ENCODE results near the gene SEMA7A.
"Not testable (repeated sequence)": the region's sequence is repeated elsewhere in the genome, so short reads cannot be mapped to it uniquely, and the experiment has no call there.

SEMA7A gene

DNA sequence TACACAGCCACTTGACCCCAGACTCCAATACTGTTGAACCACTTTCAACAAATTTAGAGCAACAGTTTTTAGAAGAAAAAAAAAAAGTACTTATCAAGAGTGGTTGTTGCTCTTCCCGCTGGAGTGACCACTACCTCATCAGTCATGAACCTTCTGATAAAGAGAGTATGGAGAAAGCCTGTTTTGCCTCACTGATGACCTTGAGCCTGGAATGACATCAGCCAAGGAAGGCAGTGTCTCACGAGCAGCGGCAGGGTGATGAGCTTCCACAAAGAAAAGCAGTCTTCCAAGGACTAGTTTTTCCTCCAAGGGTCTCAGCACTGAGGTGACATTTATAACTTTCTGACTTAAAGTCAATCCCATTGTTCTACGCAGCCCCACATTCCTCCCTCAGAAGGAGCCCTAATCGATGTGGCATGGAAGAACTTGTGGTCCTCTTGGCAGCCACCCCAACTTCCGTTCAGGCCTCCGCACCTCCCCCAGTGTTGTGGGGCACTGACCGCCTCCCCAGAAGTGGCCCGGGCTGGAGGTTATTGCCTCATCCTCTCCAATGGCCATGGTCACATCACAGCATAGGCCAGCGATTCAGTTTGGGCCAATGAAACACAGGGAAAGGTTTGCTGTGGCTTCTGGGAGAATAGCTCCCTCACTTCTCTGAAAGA is 64.5 kb downstream of the SEMA7A start:
- DNase-seq, result no peak

DNA sequence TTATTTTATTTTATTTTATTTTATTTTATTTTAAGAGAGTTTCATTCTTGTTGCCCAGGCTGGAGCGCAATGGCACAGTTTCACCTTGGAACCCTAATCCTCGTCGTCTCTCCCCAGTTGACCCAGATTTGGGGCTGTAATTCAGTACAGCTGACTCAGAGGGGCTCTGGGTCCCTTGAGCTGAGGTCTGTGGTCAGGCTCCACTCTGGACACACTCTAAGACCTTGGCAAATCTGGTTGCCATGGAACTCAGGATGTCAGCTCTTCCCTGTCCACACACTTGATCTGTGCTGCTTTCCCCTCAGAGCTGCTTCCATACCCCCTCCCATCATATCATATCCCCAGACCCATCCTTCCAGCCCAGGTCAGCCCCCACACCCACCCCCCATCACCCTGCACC is 65.6 kb downstream of the SEMA7A start:
- DNase-seq, result no peak

- no peak for DNase-seq
Observed at GRCh38 chr15:74367296-74367854, 66.4 kb downstream of the SEMA7A start, which contains the start of gene CYP11A1. Gene CYP11A1, minus strand, starts transcription at chr15:74367646. Its CDS starts 61 bp downstream, at chr15:74367585.

- DNase-seq, result no peak
Observed at GRCh38 chr15:74365598-74366445, 67.9 kb downstream of the SEMA7A start.

- DNase-seq, result no peak
Observed at GRCh38 chr15:74364936-74365597, 68.7 kb downstream of the SEMA7A start.

- DNase-seq, result no peak
Observed at GRCh38 chr15:74362482-74362881, 71.3 kb downstream of the SEMA7A start.

DNA sequence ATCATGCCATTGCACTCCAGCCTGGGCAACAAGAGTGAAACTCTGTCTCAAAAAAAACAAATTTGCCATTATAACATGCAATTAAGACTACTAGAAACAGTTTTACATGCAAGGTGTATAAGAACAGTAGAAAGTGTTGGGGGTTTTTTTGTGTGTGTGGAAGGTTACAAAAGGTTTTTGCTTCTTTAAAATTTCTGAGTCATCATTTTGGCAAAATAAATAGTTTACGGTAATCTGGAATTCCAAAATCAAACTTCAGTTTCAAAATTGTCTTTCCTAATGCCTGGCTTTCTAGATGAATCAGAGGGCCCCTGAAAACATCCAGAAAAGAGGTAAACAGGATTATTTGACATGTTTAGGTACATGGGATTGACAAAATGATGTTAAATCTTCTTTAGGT is 72.9 kb downstream of the SEMA7A start:
- not testable (repeated sequence) for DNase-seq

- DNase-seq, result not testable (repeated sequence)
Observed at GRCh38 chr15:74359376-74359775, 74.4 kb downstream of the SEMA7A start.

Data from NCI-H2081 treated with DMSO at 0.1 percent for 48 hours (cell line).